Measurements from ENCODE around the gene PRR3. TPM values are rescaled to one million over a fixed set of nuclear protein-coding genes. Genes with fewer than 3 reads are reported as not detected.
"Not testable (repeated sequence)": the region's sequence is repeated elsewhere in the genome, so short reads cannot be mapped to it uniquely, and the experiment has no call there.

Gene PRR3
- polyA plus RNA-seq = 1 to 10 TPM; 1.0 to 9.0 (median 3.6) TPM

- Mint-ChIP-seq H3K27me3 (ENCODE audit: low read depth in 3 of 3) (peaks cover 16 to 22% (median 17%) of the 10 kb centered on the region in 3 donors), H3K27ac (peak within 1 kb of the TSS; percentile 98 to 100 (median 99)), H3K4me3 (peak within 1 kb of the TSS; percentile 96 to 100 (median 99)), H3K36me3 (peaks cover 4 to 18% (median 6%) of the 10 kb centered on the region in 3 donors), H3K9me3 (peaks cover 0 to 2% (median 0%) of the 10 kb centered on the region in 6 donors), H3K4me1 (peaks cover 31 to 40% of the 10 kb centered on the region in 2 donors)
- DNase-seq = peak; percentile 91 to 93 (median 91)
Measured at GRCh38 chr6:30556906-30557682, at the start of gene PRR3. PRR3 (plus strand) TSS chr6:30557295; CDS start chr6:30557345, 50 bp downstream.

- Mint-ChIP-seq H3K27me3 (ENCODE audit: low read depth in 3 of 3) (peaks cover 6 to 10% (median 8%) of the 10 kb centered on the region in 3 donors), H3K9me3 (no peaks in the 10 kb centered on the region), H3K4me3 (peak overlapping the region; percentile 64 to 86 (median 77)), H3K27ac (peak overlapping the region; percentile 88 to 95 (median 92)), H3K36me3 (no peaks in the 10 kb centered on the region), H3K4me1 (peaks cover 50 to 55% of the 10 kb centered on the region in 2 donors)
- no peak for DNase-seq
Measured at GRCh38 chr6:30507849-30508827, 49.0 kb upstream of the PRR3 start.

- peak; percentile 77 to 81 (median 80) for DNase-seq
- Mint-ChIP-seq H3K4me1 (peaks cover 50 to 58% of the 10 kb centered on the region in 2 donors), H3K36me3 (no peaks in the 10 kb centered on the region), H3K4me3 (peak overlapping the region; percentile 64 to 86 (median 77)), H3K9me3 (no peaks in the 10 kb centered on the region), H3K27ac (peak overlapping the region; percentile 85 to 95 (median 92)), H3K27me3 (ENCODE audit: low read depth in 3 of 3) (peaks cover 6 to 10% (median 8%) of the 10 kb centered on the region in 3 donors)
Measured at GRCh38 chr6:30508890-30509736, 48.0 kb upstream of the PRR3 start.

- Mint-ChIP-seq H3K4me3 (peak overlapping the region; percentile 2 to 49 (median 25)), H3K9me3 (no peaks in the 10 kb centered on the region), H3K36me3 (peaks cover 0 to 3% (median 0%) of the 10 kb centered on the region in 3 donors), H3K27me3 (ENCODE audit: low read depth in 3 of 3) (peaks cover 6 to 13% (median 10%) of the 10 kb centered on the region in 3 donors), H3K4me1 (peaks cover 61 to 72% of the 10 kb centered on the region in 2 donors), H3K27ac (peak overlapping the region; percentile 49 to 93 (median 74))
- DNase-seq = no peak
Measured at GRCh38 chr6:30510419-30511168, 46.5 kb upstream of the PRR3 start.

- H3K27me3 Mint-ChIP-seq (ENCODE audit: low read depth in 3 of 3) = peaks cover 11 to 18% (median 15%) of the 10 kb centered on the region in 3 donors
- no peaks in the 10 kb centered on the region for H3K9me3 Mint-ChIP-seq
- peaks cover 64 to 74% of the 10 kb centered on the region in 2 donors for H3K4me1 Mint-ChIP-seq
- H3K27ac Mint-ChIP-seq = peak overlapping the region; percentile 9 to 86 (median 70)
- DNase-seq = no peak
- peaks cover 0 to 3% (median 0%) of the 10 kb centered on the region in 3 donors for H3K36me3 Mint-ChIP-seq
- peak overlapping the region in 3 of 5 donors; percentile 18 to 64 (median 43) for H3K4me3 Mint-ChIP-seq
Measured at GRCh38 chr6:30511169-30511546, 45.9 kb upstream of the PRR3 start.

- Mint-ChIP-seq H3K27me3 (ENCODE audit: low read depth in 3 of 3) (peaks cover 14 to 26% (median 18%) of the 10 kb centered on the region in 3 donors), H3K4me1 (peaks cover 62 to 69% of the 10 kb centered on the region in 2 donors), H3K9me3 (peaks cover 0 to 5% (median 3%) of the 10 kb centered on the region in 6 donors), H3K27ac (peak overlapping the region in 1 of 6 donors; percentile 71), H3K36me3 (peaks cover 0 to 6% (median 3%) of the 10 kb centered on the region in 3 donors), H3K4me3 (no peak overlapping the region)
- no peak for DNase-seq
Measured at GRCh38 chr6:30513451-30513850, 43.6 kb upstream of the PRR3 start.

- peaks cover 0 to 14% (median 8%) of the 10 kb centered on the region in 3 donors for H3K36me3 Mint-ChIP-seq
- no peak for DNase-seq
- peaks cover 0 to 10% (median 4%) of the 10 kb centered on the region in 6 donors for H3K9me3 Mint-ChIP-seq
- peaks cover 54 to 61% of the 10 kb centered on the region in 2 donors for H3K4me1 Mint-ChIP-seq
- H3K27ac Mint-ChIP-seq = peak overlapping the region; percentile 90 to 99 (median 98)
- peak overlapping the region; percentile 86 to 92 (median 91) for H3K4me3 Mint-ChIP-seq
- peaks cover 8 to 19% (median 10%) of the 10 kb centered on the region in 3 donors for H3K27me3 Mint-ChIP-seq (ENCODE audit: low read depth in 3 of 3)
Measured at GRCh38 chr6:30515106-30515505, 42.0 kb upstream of the PRR3 start.

- peak overlapping the region; percentile 95 to 99 (median 98) for H3K27ac Mint-ChIP-seq
- H3K4me3 Mint-ChIP-seq = peak overlapping the region; percentile 86 to 95 (median 91)
- DNase-seq = peak; percentile 90 to 91 (median 91)
- H3K4me1 Mint-ChIP-seq = peaks cover 47 to 51% of the 10 kb centered on the region in 2 donors
- peaks cover 0 to 10% (median 4%) of the 10 kb centered on the region in 6 donors for H3K9me3 Mint-ChIP-seq
- H3K27me3 Mint-ChIP-seq (ENCODE audit: low read depth in 3 of 3) = peaks cover 8 to 19% (median 10%) of the 10 kb centered on the region in 3 donors
- H3K36me3 Mint-ChIP-seq = peaks cover 0 to 15% (median 8%) of the 10 kb centered on the region in 3 donors
Measured at GRCh38 chr6:30515944-30516753, 40.9 kb upstream of the PRR3 start.

GRCh38 chr6:30516754-30517076, 40.4 kb upstream of the PRR3 start:
- not testable (repeated sequence) for DNase-seq
- Mint-ChIP-seq H3K27me3 (ENCODE audit: low read depth in 3 of 3) (peaks cover 8 to 19% (median 10%) of the 10 kb centered on the region in 3 donors), H3K4me3 (peak overlapping the region; percentile 86 to 95 (median 91)), H3K27ac (peak overlapping the region; percentile 95 to 99 (median 98)), H3K36me3 (peaks cover 0 to 17% (median 8%) of the 10 kb centered on the region in 3 donors), H3K4me1 (peaks cover 42 to 45% of the 10 kb centered on the region in 2 donors), H3K9me3 (peaks cover 0 to 10% (median 4%) of the 10 kb centered on the region in 6 donors)

- peak overlapping the region; percentile 12 to 61 (median 51) for H3K4me3 Mint-ChIP-seq
- peaks cover 0 to 15% (median 6%) of the 10 kb centered on the region in 6 donors for H3K9me3 Mint-ChIP-seq
- peaks cover 0 to 24% (median 14%) of the 10 kb centered on the region in 3 donors for H3K36me3 Mint-ChIP-seq
- peaks cover 8 to 19% (median 10%) of the 10 kb centered on the region in 3 donors for H3K27me3 Mint-ChIP-seq (ENCODE audit: low read depth in 3 of 3)
- DNase-seq = not testable (repeated sequence)
- H3K4me1 Mint-ChIP-seq = peaks cover 37 to 43% of the 10 kb centered on the region in 2 donors
- H3K27ac Mint-ChIP-seq = peak overlapping the region; percentile 54 to 90 (median 82)
Measured at GRCh38 chr6:30517767-30518504, 39.2 kb upstream of the PRR3 start.
